SK-N-SH (cell line): ENCODE results near the gene LMBR1. TPM values are rescaled to one million over a fixed set of nuclear protein-coding genes. Genes with fewer than 3 reads are reported as not detected.
"Not testable (repeated sequence)": the region's sequence is repeated elsewhere in the genome, so short reads cannot be mapped to it uniquely, and the experiment has no call there.

ENCODE experiments used
- CTCF ChIA-PET: fragments of 300-600, 350-600 bp; formaldehyde crosslinking; extraction: SDS; loops from one replicate; lab custom pipeline; 2021; lab: Yijun Ruan, JAX
- POLR2A ChIA-PET: fragments of 350-600 bp; sonication (Branson Sonifier 250); formaldehyde crosslinking; extraction: SDS; loops from one replicate; lab custom pipeline; 2020; ENCODE audit warnings: antibody characterized with exemption, inconsistent platforms; lab: Yijun Ruan, JAX
- DNase-seq: peaks from one replicate; pipeline ENCODE4 v3.0.0; 2012
- H2AFZ ChIP-seq: fragments of 200-600 bp; sonication (generic); 2 replicates; pipeline ENCODE4 v1.8.1; 2016; ENCODE audit warnings: antibody characterized with exemption, mild to moderate bottlenecking, low read depth
- H3F3A ChIP-seq: fragments of 200-600 bp; sonication (generic); replicated peaks from 2 replicates; pipeline ENCODE3; 2016; ENCODE audit warnings: antibody characterized with exemption, mild to moderate bottlenecking; ENCODE audit not compliant: insufficient read depth
- H3K27ac ChIP-seq, 2 experiments: fragments of 200-500 bp in 1 of 2; fragments of 200-600 bp in 1 of 2; sonication (Bioruptor generic) in 1 of 2; sonication (generic), shearing (Covaris generic) in 1 of 2; 2 replicates each; pipeline versions ENCODE4 v1.5.1 to v1.6.1; 2014 to 2016; ENCODE audit warnings: low read depth in 2 of 2, inconsistent platforms in 1 of 2, low read length in 1 of 2, mild to moderate bottlenecking in 1 of 2, mixed read lengths in 1 of 2
- H3K27me3 ChIP-seq: fragments of 200-600 bp; sonication (generic), shearing (Covaris generic); 2 replicates; pipeline ENCODE4 v1.6.1; 2016; ENCODE audit warnings: mixed run types; ENCODE audit not compliant: insufficient read depth
- H3K36me3 ChIP-seq, 2 experiments: fragments of 200-500 bp in 1 of 2; fragments of 200-600 bp in 1 of 2; sonication (Bioruptor generic) in 1 of 2; sonication (generic) in 1 of 2; replicated peaks in 1 of 2; 2 replicates each; pipeline versions ENCODE3 to v1.5.1; 2014 to 2016; ENCODE audit warnings: low read length in 1 of 2, mild to moderate bottlenecking in 1 of 2; ENCODE audit not compliant: insufficient read depth in 2 of 2, control insufficient read depth in 1 of 2
- H3K4me1 ChIP-seq, 2 experiments: fragments of 200-500 bp in 1 of 2; fragments of 200-600 bp in 1 of 2; sonication (Bioruptor generic) in 1 of 2; sonication (generic), shearing (Covaris generic) in 1 of 2; 2 replicates each; pipeline versions ENCODE4 v1.5.1 to v1.6.1; 2014 to 2016; ENCODE audit warnings: low read depth in 1 of 2, low read length in 1 of 2, mixed run types in 1 of 2; ENCODE audit not compliant: insufficient read depth in 2 of 2, control insufficient read depth in 1 of 2
- H3K4me2 ChIP-seq: fragments of 200-600 bp; sonication (generic), shearing (Covaris generic); 2 replicates; pipeline ENCODE4 v1.6.1; 2017; ENCODE audit warnings: mixed run types
- H3K4me3 ChIP-seq, 2 experiments: fragments of 200-500 bp in 1 of 2; fragments of 200-600 bp in 1 of 2; sonication (Bioruptor generic) in 1 of 2; sonication (generic), shearing (Covaris generic) in 1 of 2; 2 replicates each; pipeline versions ENCODE4 v1.5.1 to v1.8.1; 2014 to 2016; ENCODE audit warnings: low read depth in 2 of 2, inconsistent platforms in 1 of 2, low read length in 1 of 2, mild to moderate bottlenecking in 1 of 2, mixed read lengths in 1 of 2, moderate library complexity in 1 of 2
- H3K79me2 ChIP-seq: fragments of 200-600 bp; sonication (generic); 2 replicates; pipeline ENCODE4 v1.8.1; 2017; ENCODE audit warnings: mild to moderate bottlenecking; ENCODE audit not compliant: insufficient read depth
- H3K9ac ChIP-seq: fragments of 200-600 bp; sonication (generic); 2 replicates; pipeline ENCODE4 v1.6.1; 2017; ENCODE audit warnings: mixed run types
- H3K9me2 ChIP-seq: fragments of 200-600 bp; sonication (generic); 2 replicates; pipeline ENCODE4 v1.6.1; 2017; ENCODE audit warnings: mixed run types
- H3K9me3 ChIP-seq: fragments of 200-600 bp; sonication (generic); 2 replicates; pipeline ENCODE4 v1.6.1; 2017; ENCODE audit warnings: mixed run types, mild to moderate bottlenecking, moderate library complexity
- H4K20me1 ChIP-seq: fragments of 200-600 bp; sonication (generic); 2 replicates; pipeline ENCODE4 v1.6.1; 2017; ENCODE audit warnings: mild to moderate bottlenecking, mixed run types; ENCODE audit not compliant: insufficient read depth
- CHD2 ChIP-seq: fragments of 150-350 bp; IDR thresholded peaks from 2 replicates; pipeline ENCODE4 v1.6.1; 2018; ENCODE audit warnings: low read length; ENCODE audit not compliant: partially characterized antibody
- ELF1 ChIP-seq: IDR thresholded peaks from 2 replicates; pipeline ENCODE4 v1.4.0; 2012
- GATA2 ChIP-seq: sonication (generic); formaldehyde crosslinking; IDR thresholded peaks from 2 replicates; pipeline ENCODE4 v1.5.0; 2020; ENCODE audit warnings: mild to moderate bottlenecking, missing genetic modification reagents
- MXI1 ChIP-seq: IDR thresholded peaks from 2 replicates; pipeline ENCODE4 v1.6.1; 2012; ENCODE audit warnings: mild to moderate bottlenecking, low read depth, low read length, improper control_type of control experiment
- NFIC ChIP-seq: IDR thresholded peaks from 2 replicates; pipeline ENCODE4 v1.4.0; 2012; ENCODE audit warnings: borderline replicate concordance
- NRF1 ChIP-seq: IDR thresholded peaks from 2 replicates; pipeline ENCODE4 v1.6.1; 2012; ENCODE audit warnings: low read depth, mild to moderate bottlenecking, low read length
- PBX3 ChIP-seq: IDR thresholded peaks from 2 replicates; pipeline ENCODE4; 2012
- POLR2AphosphoS5 ChIP-seq: IDR thresholded peaks from 2 replicates; pipeline ENCODE4 v1.6.1; 2012; ENCODE audit warnings: low read depth, low read length
- RFX5 ChIP-seq: IDR thresholded peaks from 2 replicates; pipeline ENCODE4 v1.6.1; 2012; ENCODE audit warnings: mild to moderate bottlenecking, improper control_type of control experiment, low read length
- SIN3A ChIP-seq: IDR thresholded peaks from 2 replicates; pipeline ENCODE4 v1.6.1; 2012; ENCODE audit warnings: low read depth, mild to moderate bottlenecking, low read length, moderate library complexity, borderline replicate concordance
- SMC3 ChIP-seq: IDR thresholded peaks from 2 replicates; pipeline ENCODE4 v1.6.1; 2012; ENCODE audit warnings: low read depth, low read length, improper control_type of control experiment
- YY1 ChIP-seq: IDR thresholded peaks from 2 replicates; pipeline ENCODE4 v1.4.0; 2012; ENCODE audit warnings: low read depth, mild to moderate bottlenecking
- WGBS: methylation state at CpG from one replicate; pipeline ENCODE4 v1.1.6; 2017; ENCODE audit warnings: low lambda C conversion rate; 5-methylcytosine and 5-hydroxymethylcytosine counted together
- polyA plus RNA-seq, 3 experiments: library from polyadenylated mRNA; depleted of rRNA; stranded (reverse); fragments of >200 nt; gene quantifications; 2 replicates each; pipeline ENCODE4 v1.2.3, GENCODE V29; 2012
- TF ChIP-seq, protein P1 (sequence below): fragments of 150-350 bp; IDR thresholded peaks from 2 replicates; pipeline ENCODE4 v1.6.1; 2017; ENCODE audit warnings: antibody characterized with exemption, low read length, low read depth, borderline replicate concordance
- TF ChIP-seq, protein P2 (sequence below): IDR thresholded peaks from 2 replicates; pipeline ENCODE4 v1.4.0; 2012; ENCODE audit warnings: low read depth, borderline replicate concordance

LMBR1 gene
- polyA plus RNA-seq, 1 of the 3 experiments (the other 2 are of a cell fraction) = 24.6 TPM

DNA sequence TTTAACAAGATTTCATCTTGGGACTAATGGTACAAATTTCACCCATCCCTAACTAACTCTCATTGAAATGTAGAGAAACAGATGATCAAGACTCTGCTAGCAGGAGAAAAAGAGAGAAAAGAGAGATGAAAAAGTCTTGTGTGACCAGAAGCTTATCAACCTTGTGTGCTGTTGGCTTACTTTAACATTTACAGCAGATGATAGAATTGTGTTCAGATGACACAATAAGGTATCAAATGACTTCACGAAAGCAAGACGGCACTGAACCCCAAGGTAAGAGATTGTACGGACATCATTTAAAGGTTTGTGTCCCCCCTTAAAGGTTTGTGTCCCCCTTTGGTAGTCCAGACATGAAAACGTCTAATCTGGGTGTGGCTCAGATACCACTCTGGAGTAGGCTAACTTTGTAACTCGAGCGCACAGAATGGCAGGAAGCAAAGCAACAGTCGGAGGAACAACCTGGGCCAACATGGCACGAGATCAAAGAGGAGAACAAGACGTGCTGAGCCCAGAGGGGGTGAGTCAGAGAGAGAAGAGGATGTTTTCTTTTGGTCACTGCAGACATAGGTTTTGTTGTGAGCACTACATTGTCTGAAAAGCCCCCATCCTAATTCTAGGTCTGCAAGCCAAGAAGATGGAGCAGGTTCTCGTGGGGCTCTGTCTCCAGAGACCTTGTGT lies 10.4 kb upstream of the LMBR1 start:
- no peaks in the 10 kb centered on the region for H3K36me3 ChIP-seq
- no peaks in the 10 kb centered on the region for H3F3A ChIP-seq
- H3K27me3 ChIP-seq = no peaks in the 10 kb centered on the region
- H3K4me3 ChIP-seq = no peak overlapping the region
- H3K9me3 ChIP-seq = no peaks in the 10 kb centered on the region
- CTCF ChIA-PET = interaction anchor here (1.4 to 4.4 kb wide), 4 partner anchors 10 to 321 kb away, joined by 5 to 23 read pairs (median 11); partner anchors contain the start of genes LMBR1 and NOM1
- no peaks in the 10 kb centered on the region for H3K9me2 ChIP-seq
- 68% methylated on average over 10 of the region's 10 CpGs for WGBS
- TF ChIP-seq ELF1 (no peak), SIN3A (no peak), NFIC (no peak), POLR2AphosphoS5 (no peak), YY1 (no peak)
- TF ChIP-seq, protein P1, sequence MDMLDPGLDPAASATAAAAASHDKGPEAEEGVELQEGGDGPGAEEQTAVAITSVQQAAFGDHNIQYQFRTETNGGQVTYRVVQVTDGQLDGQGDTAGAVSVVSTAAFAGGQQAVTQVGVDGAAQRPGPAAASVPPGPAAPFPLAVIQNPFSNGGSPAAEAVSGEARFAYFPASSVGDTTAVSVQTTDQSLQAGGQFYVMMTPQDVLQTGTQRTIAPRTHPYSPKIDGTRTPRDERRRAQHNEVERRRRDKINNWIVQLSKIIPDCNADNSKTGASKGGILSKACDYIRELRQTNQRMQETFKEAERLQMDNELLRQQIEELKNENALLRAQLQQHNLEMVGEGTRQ = no peak
- no peak overlapping the region for H3K9ac ChIP-seq
- no peaks in the 10 kb centered on the region for H4K20me1 ChIP-seq
- no peaks in the 10 kb centered on the region for H3K79me2 ChIP-seq
- no peak overlapping the region for H3K27ac ChIP-seq
- no peak overlapping the region for H2AFZ ChIP-seq
- POLR2A ChIA-PET = interaction anchor here (3.0 kb wide), 1 partner anchor 10 kb away, joined by 10 read pairs; the partner anchor contains the start of gene LMBR1
- H3K4me1 ChIP-seq = peaks cover 0 to 5% of the 10 kb centered on the region in 2 experiments; a peak in 1 of 4 replicates
- DNase-seq = no peak
- H3K4me2 ChIP-seq = no peak overlapping the region

DNA sequence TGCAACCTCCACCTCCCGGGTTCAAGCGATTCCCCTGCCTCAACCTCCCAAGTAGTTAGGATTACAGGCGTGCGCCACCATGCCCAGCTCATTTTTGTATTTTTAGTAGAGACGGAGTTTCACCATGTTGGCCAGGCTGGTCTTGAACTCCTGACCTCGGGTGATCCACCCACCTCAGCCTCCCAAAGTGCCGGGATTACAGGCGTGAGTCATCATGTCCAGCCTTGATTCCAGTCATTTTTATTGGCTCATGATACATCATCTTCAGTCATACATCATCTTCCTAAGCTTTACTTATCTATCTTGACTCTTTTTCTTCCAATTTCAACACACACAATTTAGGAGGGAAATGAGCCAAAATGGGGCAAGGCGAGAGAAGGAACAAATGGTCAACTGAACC lies 7.1 kb upstream of the LMBR1 start:
- H3K9me2 ChIP-seq, H4K20me1 ChIP-seq, H3F3A ChIP-seq, H3K79me2 ChIP-seq, H3K27ac ChIP-seq, POLR2A ChIA-PET, DNase-seq, H2AFZ ChIP-seq, H3K27me3 ChIP-seq, H3K4me1 ChIP-seq, H3K9ac ChIP-seq, H3K36me3 ChIP-seq, H3K4me3 ChIP-seq, H3K4me2 ChIP-seq, H3K9me3 ChIP-seq: not testable (repeated sequence)
- CTCF ChIA-PET = interaction anchor here (1.0 to 1.6 kb wide), 3 partner anchors 50 to 373 kb away, joined by 4 to 5 read pairs (median 4); no protein-coding TSS in a partner anchor
- 59% methylated on average over 9 of the region's 9 CpGs for WGBS

- Histone ChIP-seq H3K4me3 (no peak overlapping the region), H3K9ac (no peak overlapping the region), H3F3A (no peaks in the 10 kb centered on the region), H3K27me3 (no peaks in the 10 kb centered on the region), H3K9me2 (no peaks in the 10 kb centered on the region), H3K4me2 (no peak overlapping the region), H3K4me1 (no peaks in the 10 kb centered on the region; a peak in 1 of 4 replicates)
- CTCF ChIA-PET = no interaction called here
- TF ChIP-seq RFX5 (no peak), PBX3 (no peak), SMC3 (no peak), NRF1 (no peak), MXI1 (no peak), GATA2 (CRISPR knock-in tag) (no peak), CHD2 (no peak)
- TF ChIP-seq, protein P2, sequence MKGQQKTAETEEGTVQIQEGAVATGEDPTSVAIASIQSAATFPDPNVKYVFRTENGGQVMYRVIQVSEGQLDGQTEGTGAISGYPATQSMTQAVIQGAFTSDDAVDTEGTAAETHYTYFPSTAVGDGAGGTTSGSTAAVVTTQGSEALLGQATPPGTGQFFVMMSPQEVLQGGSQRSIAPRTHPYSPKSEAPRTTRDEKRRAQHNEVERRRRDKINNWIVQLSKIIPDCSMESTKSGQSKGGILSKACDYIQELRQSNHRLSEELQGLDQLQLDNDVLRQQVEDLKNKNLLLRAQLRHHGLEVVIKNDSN = no peak
- TF ChIP-seq, all 33 proteins: peak for 0
- Histone ChIP-seq H4K20me1 (no peaks in the 10 kb centered on the region), H3K27ac (no peak overlapping the region), H3K36me3 (no peaks in the 10 kb centered on the region), H3K79me2 (no peaks in the 10 kb centered on the region), H3K9me3 (no peaks in the 10 kb centered on the region), H2AFZ (no peak overlapping the region)
- no peak for DNase-seq
- POLR2A ChIA-PET = no interaction called here
- WGBS = 79% methylated on average over 1 of the region's 1 CpG
These were observed 6.0 kb upstream of the LMBR1 start for GRCh38 chr7:156898938-156899337.
